Measurements from ENCODE around the gene KIRREL3.

GRCh38 chr11:126485021-126485792, 515.4 kb downstream of the KIRREL3 start:
- TF ChIP-seq CTCF (IDR thresholded peaks at IDR 0.05) (no peak), POLR2A (IDR thresholded peaks at IDR 0.05) (no peak), POLR2AphosphoS5 (IDR thresholded peaks at IDR 0.05) (no peak)
